Astrocyte of the spinal cord (primary cell): ENCODE data around the gene ALK.

Source experiments
- DNase-seq: peaks from one replicate; pipeline ENCODE4 v3.0.0; 2011; ENCODE audit warnings: low read depth, low spot score
- H3K4me3 ChIP-seq: 2 replicates; pipeline ENCODE4 v1.5.1; 2011; ENCODE audit warnings: low read depth, mild to moderate bottlenecking, low read length, moderate library complexity
- CTCF ChIP-seq: IDR thresholded peaks from 2 replicates; pipeline ENCODE4 v1.5.1; 2012; ENCODE audit warnings: low read depth, mild to moderate bottlenecking, low read length, inconsistent platforms
- in situ Hi-C: cut with HindIII; loops from 2 replicates; pipeline ENCODE4 v1.10.0; 2017; ENCODE audit warnings: low sequenced_read_pairs

The ALK gene

GRCh38 chr2:29573147-29573546, 348.2 kb downstream of the ALK start:
- in situ Hi-C loops = no loop called here
- no peak overlapping the region for H3K4me3 ChIP-seq
- TF ChIP-seq CTCF = no peak
- DNase-seq = no peak

- no peak for DNase-seq
- no peak for TF ChIP-seq CTCF
- in situ Hi-C loops = no loop called here
- H3K4me3 ChIP-seq = no peak overlapping the region
These were observed 350.8 kb downstream of the ALK start for GRCh38 chr2:29570539-29570938.

GRCh38 chr2:29567906-29568520, 353.4 kb downstream of the ALK start:
- H3K4me3 ChIP-seq = no peak overlapping the region
- TF ChIP-seq CTCF = no peak
- in situ Hi-C loops = no loop called here
- DNase-seq = no peak

- no peak overlapping the region for H3K4me3 ChIP-seq
- TF ChIP-seq CTCF = no peak
- DNase-seq = no peak
- in situ Hi-C loops = no loop called here
These were observed 357.7 kb downstream of the ALK start for GRCh38 chr2:29563697-29564096.

GRCh38 chr2:29562896-29563295, 358.5 kb downstream of the ALK start:
- TF ChIP-seq CTCF = no peak
- in situ Hi-C loops = no loop called here
- H3K4me3 ChIP-seq = no peak overlapping the region
- peak; percentile 49 for DNase-seq

GRCh38 chr2:29562319-29562718, 359.1 kb downstream of the ALK start:
- in situ Hi-C loops = no loop called here
- no peak for DNase-seq
- H3K4me3 ChIP-seq = no peak overlapping the region
- no peak for TF ChIP-seq CTCF

GRCh38 chr2:29561628-29562027, 359.8 kb downstream of the ALK start:
- in situ Hi-C loops = no loop called here

More at GRCh38 chr2:29561628-29562027, 359.8 kb downstream of the ALK start:
- TF ChIP-seq CTCF = no peak
- DNase-seq = no peak
- H3K4me3 ChIP-seq = no peak overlapping the region
